Neural crest cell (in vitro differentiated cells): ENCODE data around the gene XKRX. TPM values are rescaled to one million over a fixed set of nuclear protein-coding genes. Genes with fewer than 3 reads are reported as not detected.

Source experiments
- DNase-seq: peaks from one replicate; pipeline ENCODE4 v3.0.0; 2021; ENCODE audit warnings: low read depth, mixed read lengths, low spot score
- H3K27ac Mint-ChIP-seq: one replicate; pipeline ENCODE4 v1.8.0; 2021; ENCODE audit warnings: mild to moderate bottlenecking, mixed read lengths; ENCODE audit not compliant: unreplicated experiment
- H3K27me3 Mint-ChIP-seq: 2 replicates; pipeline ENCODE4 v1.8.0; 2021; ENCODE audit warnings: low read depth, mild to moderate bottlenecking, mixed read lengths
- H3K36me3 Mint-ChIP-seq: 2 replicates; pipeline ENCODE4 v1.8.0; 2021; ENCODE audit warnings: low read depth, mild to moderate bottlenecking, mixed read lengths
- H3K4me1 Mint-ChIP-seq: 2 replicates; pipeline ENCODE4 v1.8.0; 2021; ENCODE audit warnings: mixed read lengths
- H3K4me3 Mint-ChIP-seq: one replicate; pipeline ENCODE4 v1.8.0; 2021; ENCODE audit warnings: mild to moderate bottlenecking, mixed read lengths
- H3K9me3 Mint-ChIP-seq: 2 replicates; pipeline ENCODE4 v1.8.0; 2021; ENCODE audit warnings: mixed read lengths
- CTCF ChIP-seq: fragments of 200-600 bp; sonication (generic); conservative IDR thresholded peaks from 2 replicates; pipeline ENCODE4 v1.5.0; 2021; ENCODE audit warnings: antibody characterized with exemption, mild to moderate bottlenecking
- total RNA-seq: library from RNA; stranded (reverse); gene quantifications from 2 replicates; pipeline ENCODE4 v1.2.1, GENCODE V29; 2021

The XKRX gene
- total RNA-seq, 1 donor from 2014 or later: 0.51 TPM

GRCh38 chrX:100904433-100904832, 24.3 kb downstream of the XKRX start:
- no peak for TF ChIP-seq CTCF
- Mint-ChIP-seq H3K4me3 (no peak overlapping the region), H3K27ac (no peak overlapping the region), H3K9me3 (peaks cover 3% of the 10 kb centered on the region), H3K36me3 (no peaks in the 10 kb centered on the region), H3K4me1 (no peaks in the 10 kb centered on the region), H3K27me3 (no peaks in the 10 kb centered on the region)
- DNase-seq: no peak

- peak; percentile 60 for TF ChIP-seq CTCF
- Mint-ChIP-seq H3K9me3 (peaks cover 2% of the 10 kb centered on the region), H3K4me3 (no peak overlapping the region), H3K36me3 (no peaks in the 10 kb centered on the region), H3K27ac (no peak overlapping the region), H3K4me1 (peaks cover 5% of the 10 kb centered on the region), H3K27me3 (no peaks in the 10 kb centered on the region)
- DNase-seq: no peak
Measured at GRCh38 chrX:100895365-100896075, 33.2 kb downstream of the XKRX start.

GRCh38 chrX:100883654-100884053, 45.1 kb downstream of the XKRX start:
- H3K4me1 Mint-ChIP-seq: peaks cover 4% of the 10 kb centered on the region

GRCh38 chrX:100880368-100880767, 48.3 kb downstream of the XKRX start:
- Mint-ChIP-seq H3K4me1 (peaks cover 4% of the 10 kb centered on the region), H3K4me3 (no peak overlapping the region), H3K9me3 (peaks cover 7% of the 10 kb centered on the region), H3K27ac (no peak overlapping the region), H3K27me3 (no peaks in the 10 kb centered on the region), H3K36me3 (no peaks in the 10 kb centered on the region)
- no peak for DNase-seq
- TF ChIP-seq CTCF: no peak

More at GRCh38 chrX:100883654-100884053, 45.1 kb downstream of the XKRX start:
- DNase-seq: no peak
- Mint-ChIP-seq H3K4me3 (no peak overlapping the region), H3K36me3 (no peaks in the 10 kb centered on the region), H3K27me3 (no peaks in the 10 kb centered on the region), H3K9me3 (peaks cover 6% of the 10 kb centered on the region), H3K27ac (no peak overlapping the region)
- TF ChIP-seq CTCF: no peak

- Mint-ChIP-seq H3K4me3 (no peak within 1 kb of the TSS), H3K4me1 (no peaks in the 10 kb centered on the region), H3K36me3 (no peaks in the 10 kb centered on the region), H3K27me3 (no peaks in the 10 kb centered on the region), H3K9me3 (peaks cover 4% of the 10 kb centered on the region), H3K27ac (no peak within 1 kb of the TSS)
- no peak for DNase-seq
- TF ChIP-seq CTCF: no peak
Measured at GRCh38 chrX:100874325-100874724, 54.4 kb downstream of the XKRX start, which contains the start of gene NOX1. Gene NOX1 (minus strand): TSS chrX:100874359. CDS start chrX:100874139, 220 bp downstream.
